H1 (cell line): ENCODE data around the gene NPR1. TPM values are rescaled to one million over a fixed set of nuclear protein-coding genes. Genes with fewer than 3 reads are reported as not detected.
A peak's percentile ranks its signal among the peaks of the same experiment; 100 is the strongest.

ENCODE experiments used
- CBX5 ChIP-seq: fragments of 300-800, 300-1000 bp; sonication (generic); IDR thresholded peaks from 2 replicates; pipeline ENCODE4 v1.7.1; 2016; ENCODE audit warnings: antibody characterized with exemption, low read length, low read depth
- CHD2 ChIP-seq: IDR thresholded peaks from 2 replicates; pipeline ENCODE4 v1.6.1; 2012; ENCODE audit warnings: low read length, improper control_type of control experiment
- EZH2 ChIP-seq: fragments of 200-600 bp; sonication (generic); IDR thresholded peaks from 2 replicates; pipeline ENCODE4 v1.7.1; 2012; ENCODE audit warnings: low read depth, mild to moderate bottlenecking, moderate library complexity, low read length, inconsistent platforms; ENCODE audit not compliant: severe bottlenecking
- JUND ChIP-seq: IDR thresholded peaks from 2 replicates; pipeline ENCODE4 v1.6.1; 2011; ENCODE audit warnings: mild to moderate bottlenecking, improper control_type of control experiment, low read length
- KDM1A ChIP-seq: fragments of 200-600, 300-600 bp; sonication (generic); IDR thresholded peaks from 2 replicates; pipeline ENCODE4 v1.7.1; 2016; ENCODE audit warnings: mild to moderate bottlenecking, low read length, borderline replicate concordance
- MAFK ChIP-seq: IDR thresholded peaks from 2 replicates; pipeline ENCODE4 v1.6.1; 2012; ENCODE audit warnings: low read depth, mild to moderate bottlenecking, improper control_type of control experiment, low read length
- PHF8 ChIP-seq: fragments of 200-600 bp; sonication (generic); conservative IDR thresholded peaks from 2 replicates; pipeline ENCODE4 v1.7.1; 2012; ENCODE audit warnings: low read depth, mild to moderate bottlenecking, inconsistent platforms, low read length, moderate library complexity
- POLR2A ChIP-seq, 2 experiments: IDR thresholded peaks; 1 replicate in 1 of 2; 2 replicates in 1 of 2; pipeline ENCODE4 v1.6.1; 2011; ENCODE audit warnings: low read depth in 2 of 2, low read length in 2 of 2, mild to moderate bottlenecking in 2 of 2; ENCODE audit errors: control extremely low read depth in 1 of 2
- POLR2AphosphoS5 ChIP-seq: IDR thresholded peaks from 2 replicates; pipeline ENCODE4 v1.6.1; 2011; ENCODE audit warnings: low read depth, low read length
- RBBP5 ChIP-seq: IDR thresholded peaks from 2 replicates; pipeline ENCODE4 v1.7.1; 2012; ENCODE audit warnings: low read depth, mild to moderate bottlenecking, inconsistent platforms, low read length, moderate library complexity, borderline replicate concordance
- SIN3A ChIP-seq, 2 experiments: IDR thresholded peaks in 1 of 2; conservative IDR thresholded peaks in 1 of 2; 2 replicates each; pipeline ENCODE4 v1.6.1; 2011 to 2012; ENCODE audit warnings: low read length in 2 of 2, improper control_type of control experiment in 1 of 2, low read depth in 1 of 2, mild to moderate bottlenecking in 1 of 2
- SIRT6 ChIP-seq: IDR thresholded peaks from one replicate; pipeline ENCODE4 v1.7.1; 2012; ENCODE audit warnings: low read length, inconsistent platforms
- SP2 ChIP-seq: IDR thresholded peaks from 2 replicates; pipeline ENCODE4 v1.6.1; 2012; ENCODE audit warnings: mild to moderate bottlenecking, low read length, inconsistent platforms
- SUZ12 ChIP-seq: fragments of 200-600 bp; sonication (generic); IDR thresholded peaks from 2 replicates; pipeline ENCODE4 v1.6.1; 2012; ENCODE audit warnings: mild to moderate bottlenecking, inconsistent platforms, low read length, moderate library complexity, mixed read lengths
- TAF1 ChIP-seq: IDR thresholded peaks from 2 replicates; pipeline ENCODE4 v1.6.1; 2011; ENCODE audit warnings: mild to moderate bottlenecking, low read depth, low read length
- polyA plus RNA-seq, 7 experiments: library from polyadenylated mRNA; depleted of rRNA in 3 of 7; stranded (reverse) in 5 of 7; unstranded in 2 of 7; fragments of >200 nt in 5 of 7; fragments of 200-250 nt in 2 of 7; gene quantifications; 1 replicate in 5 of 7; 2 replicates in 1 of 7; 4 replicates in 1 of 7; pipeline versions ENCODE4 v1.2.1 to v1.2.3, GENCODE V29; 2011 to 2013; ENCODE audit warnings: missing spikeins in 2 of 7, mixed read lengths in 2 of 7
- total RNA-seq: library from RNA; stranded (reverse); fragmentation: NEBNext Ultra II Directional; extraction: Animal tissue kit (Norgen Biotek cat#: 25700); gene quantifications from 2 replicates; pipeline ENCODE4 v1.2.1, GENCODE V29; 2021
- TF ChIP-seq, protein P1 (sequence below): IDR thresholded peaks from 2 replicates; pipeline ENCODE4 v1.6.1; 2011; ENCODE audit warnings: low read length, improper control_type of control experiment
- TF ChIP-seq, protein P2 (sequence below): IDR thresholded peaks from 2 replicates; pipeline ENCODE4 v1.6.1; 2012; ENCODE audit warnings: inconsistent platforms
- TF ChIP-seq, protein P3 (sequence below): IDR thresholded peaks from 2 replicates; pipeline ENCODE4 v1.6.1; 2012; ENCODE audit warnings: low read length, inconsistent platforms

Gene NPR1
- total and polyA plus RNA-seq, 2 of the 8 experiments (the other 6 are each of a cell fraction or from before 2014, with no cell fraction given): 11.7 to 13.2 TPM

DNA sequence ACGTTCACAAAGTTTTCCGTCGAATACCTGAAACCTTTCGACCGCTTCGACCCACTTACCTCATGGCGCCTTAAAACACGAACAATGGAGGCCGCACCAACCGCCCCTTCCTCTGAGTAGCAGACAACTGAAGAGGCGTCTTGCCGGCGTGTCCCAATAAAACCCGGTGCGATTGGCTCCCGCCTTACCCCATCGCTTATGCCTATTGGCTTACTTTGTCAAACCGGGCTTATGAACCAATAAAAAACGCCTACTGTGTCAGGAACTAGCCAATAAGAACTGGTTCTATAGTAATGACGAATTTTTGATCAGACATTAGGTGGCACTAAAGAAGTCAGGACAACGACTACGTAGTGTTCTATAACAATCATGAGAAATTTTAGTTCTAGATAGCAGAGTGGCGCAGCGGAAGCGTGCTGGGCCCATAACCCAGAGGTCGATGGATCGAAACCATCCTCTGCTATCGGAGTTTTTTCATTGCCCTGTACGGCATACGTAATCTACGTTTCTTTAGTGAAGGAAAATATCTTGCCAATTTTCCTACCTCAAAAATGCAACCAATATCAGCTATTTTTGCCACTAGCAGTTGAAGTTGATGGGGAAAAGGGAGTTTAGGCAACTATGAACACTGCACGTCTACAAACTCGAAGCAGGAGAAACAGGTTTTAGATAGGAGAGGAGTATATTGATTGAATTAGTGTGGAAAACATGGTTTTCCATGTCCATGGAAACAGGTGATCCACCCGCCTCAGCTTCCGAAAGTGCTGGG lies 7.4 kb upstream of the NPR1 start, which contains the start of gene ILF2 (continued):
- TF ChIP-seq, protein P1, sequence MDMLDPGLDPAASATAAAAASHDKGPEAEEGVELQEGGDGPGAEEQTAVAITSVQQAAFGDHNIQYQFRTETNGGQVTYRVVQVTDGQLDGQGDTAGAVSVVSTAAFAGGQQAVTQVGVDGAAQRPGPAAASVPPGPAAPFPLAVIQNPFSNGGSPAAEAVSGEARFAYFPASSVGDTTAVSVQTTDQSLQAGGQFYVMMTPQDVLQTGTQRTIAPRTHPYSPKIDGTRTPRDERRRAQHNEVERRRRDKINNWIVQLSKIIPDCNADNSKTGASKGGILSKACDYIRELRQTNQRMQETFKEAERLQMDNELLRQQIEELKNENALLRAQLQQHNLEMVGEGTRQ: no peak
- TF ChIP-seq SIRT6 (no peak), CBX5 (no peak), RBBP5 (peak; percentile 40; the same call in 1 of the 2 replicates), SIN3A (conservative IDR thresholded peaks at IDR 0.05 in 1 of 2, IDR thresholded peaks at IDR 0.05 in 1 of 2; ENCODE audit: low read depth in 1 of 2, low read length in 2 of 2) (peak in 1 of 2 experiments; percentile 35; a peak in 1 of 4 replicates), POLR2AphosphoS5 (peak; percentile 97), JUND (no peak), KDM1A (no peak), POLR2A (IDR thresholded peaks at IDR 0.05; ENCODE audit: control extremely low read depth in 1 of 2, low read depth in 2 of 2, low read length in 2 of 2) (peak; percentile 90 to 95), EZH2 (no peak), SUZ12 (no peak), TAF1 (peak; percentile 98), MAFK (peak; percentile 88; the same call in 1 of the 2 replicates), CHD2 (peak; percentile 80), SP2 (peak; percentile 14; the same call in 1 of the 2 replicates), PHF8 (peak; percentile 90; the same call in 1 of the 2 replicates)
- TF ChIP-seq, protein P2, sequence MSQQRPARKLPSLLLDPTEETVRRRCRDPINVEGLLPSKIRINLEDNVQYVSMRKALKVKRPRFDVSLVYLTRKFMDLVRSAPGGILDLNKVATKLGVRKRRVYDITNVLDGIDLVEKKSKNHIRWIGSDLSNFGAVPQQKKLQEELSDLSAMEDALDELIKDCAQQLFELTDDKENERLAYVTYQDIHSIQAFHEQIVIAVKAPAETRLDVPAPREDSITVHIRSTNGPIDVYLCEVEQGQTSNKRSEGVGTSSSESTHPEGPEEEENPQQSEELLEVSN: 0 out of 2 replicates have a peak, but pooled peaks have one; percentile 31
- TF ChIP-seq, protein P3, sequence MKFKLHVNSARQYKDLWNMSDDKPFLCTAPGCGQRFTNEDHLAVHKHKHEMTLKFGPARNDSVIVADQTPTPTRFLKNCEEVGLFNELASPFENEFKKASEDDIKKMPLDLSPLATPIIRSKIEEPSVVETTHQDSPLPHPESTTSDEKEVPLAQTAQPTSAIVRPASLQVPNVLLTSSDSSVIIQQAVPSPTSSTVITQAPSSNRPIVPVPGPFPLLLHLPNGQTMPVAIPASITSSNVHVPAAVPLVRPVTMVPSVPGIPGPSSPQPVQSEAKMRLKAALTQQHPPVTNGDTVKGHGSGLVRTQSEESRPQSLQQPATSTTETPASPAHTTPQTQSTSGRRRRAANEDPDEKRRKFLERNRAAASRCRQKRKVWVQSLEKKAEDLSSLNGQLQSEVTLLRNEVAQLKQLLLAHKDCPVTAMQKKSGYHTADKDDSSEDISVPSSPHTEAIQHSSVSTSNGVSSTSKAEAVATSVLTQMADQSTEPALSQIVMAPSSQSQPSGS: peak; percentile 97
